GM19452 (cell line): ENCODE data around the gene A4GALT.
"Not testable (repeated sequence)": the region's sequence is repeated elsewhere in the genome, so short reads cannot be mapped to it uniquely, and the experiment has no call there.

Experiments
- ATAC-seq: cut with Tn5 transposase; IDR thresholded peaks from one replicate; pipeline ENCODE4 v1.9.1; 2021; ENCODE audit not compliant: unreplicated experiment

The A4GALT gene

GRCh38 chr22:42684462-42685195 lies 36.0 kb downstream of the A4GALT start:
- no peak for ATAC-seq

- no peak for ATAC-seq
Observed at GRCh38 chr22:42683578-42684283, 36.9 kb downstream of the A4GALT start.

GRCh38 chr22:42682113-42682851 lies 38.4 kb downstream of the A4GALT start:
- no peak for ATAC-seq

GRCh38 chr22:42680648-42681047 lies 40.0 kb downstream of the A4GALT start:
- no peak for ATAC-seq

GRCh38 chr22:42679691-42680090 lies 41.0 kb downstream of the A4GALT start:
- ATAC-seq = no peak

- ATAC-seq = no peak
Observed at GRCh38 chr22:42678894-42679293, 41.8 kb downstream of the A4GALT start.

GRCh38 chr22:42677936-42678335 lies 42.7 kb downstream of the A4GALT start:
- ATAC-seq = not testable (repeated sequence)

GRCh38 chr22:42676059-42676607 lies 44.5 kb downstream of the A4GALT start:
- no peak for ATAC-seq

GRCh38 chr22:42673898-42674401 lies 46.7 kb downstream of the A4GALT start:
- no peak for ATAC-seq

GRCh38 chr22:42673071-42673470 lies 47.6 kb downstream of the A4GALT start:
- not testable (repeated sequence) for ATAC-seq

GRCh38 chr22:42670921-42671709 lies 49.6 kb downstream of the A4GALT start:
- ATAC-seq = no peak

- no peak for ATAC-seq
Observed at GRCh38 chr22:42670046-42670445, 50.6 kb downstream of the A4GALT start.

- ATAC-seq = not testable (repeated sequence)
Observed at GRCh38 chr22:42666393-42666792, 54.3 kb downstream of the A4GALT start.

- ATAC-seq = no peak
Observed at GRCh38 chr22:42664976-42665831, 55.5 kb downstream of the A4GALT start.

GRCh38 chr22:42661985-42662831 lies 58.5 kb downstream of the A4GALT start:
- ATAC-seq = no peak

- ATAC-seq = no peak
Observed at GRCh38 chr22:42656578-42656977, 64.1 kb downstream of the A4GALT start.

- peak; percentile 53 for ATAC-seq
Observed at GRCh38 chr22:42655693-42656092, 65.0 kb downstream of the A4GALT start.

- no peak for ATAC-seq
Observed at GRCh38 chr22:42654436-42655073, 66.1 kb downstream of the A4GALT start.
